ENCODE measurements around the gene AGAP3.
"Not testable (repeated sequence)": the region's sequence is repeated elsewhere in the genome, so short reads cannot be mapped to it uniquely, and the experiment has no call there.

AGAP3 gene

GRCh38 chr7:151085691-151086620, at the start of gene AGAP3:
TSS of gene AGAP3 (plus strand) at chr7:151086475. CDS start at chr7:151086742, 267 bp downstream.
- DNase-seq (ENCODE audit: low read depth in 2 of 2): peak in 1 of 2 donors; percentile 21

DNA sequence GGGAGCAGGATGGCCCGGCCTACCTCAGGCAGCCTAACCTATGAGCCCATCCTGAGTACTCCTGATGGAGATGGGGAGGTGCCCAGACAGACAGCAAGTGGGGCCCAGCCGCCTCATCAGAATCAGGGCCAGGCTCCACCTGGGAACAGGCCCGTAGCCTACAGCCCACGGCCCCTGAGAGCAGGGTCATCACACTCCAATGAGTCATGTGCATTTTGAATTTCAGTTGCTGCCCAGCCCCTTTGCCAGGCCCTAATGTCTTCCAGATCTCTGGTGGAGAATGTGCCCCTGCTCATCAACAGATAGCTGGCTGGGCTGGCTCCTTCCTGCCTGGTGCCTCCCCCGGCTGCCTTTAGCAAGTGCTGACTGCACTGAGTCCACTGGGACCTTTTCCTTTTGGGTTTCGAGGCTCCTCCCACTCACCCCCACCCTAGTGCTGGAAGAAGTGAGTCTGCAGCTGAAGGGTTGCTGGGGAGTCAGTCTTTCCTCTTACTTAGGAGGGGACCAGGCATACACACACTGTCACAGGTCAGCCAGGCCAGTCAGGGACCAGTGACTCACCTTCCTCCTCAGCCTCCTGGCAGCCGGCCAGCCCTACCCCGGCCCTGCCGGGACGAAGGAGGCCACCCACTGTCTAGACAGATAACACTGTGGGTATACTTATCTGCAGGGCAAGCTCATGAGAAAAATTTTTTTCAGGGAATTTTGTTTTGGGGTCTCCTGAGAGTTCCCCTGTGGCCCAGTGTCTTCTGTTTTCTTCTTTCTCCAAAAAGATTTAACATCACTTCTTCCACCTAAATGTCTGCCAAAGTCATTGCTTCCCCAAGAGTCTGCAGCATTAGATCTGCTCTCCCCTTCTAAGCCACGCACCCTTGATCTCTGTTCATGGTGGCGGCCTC, 47.1 kb upstream of the AGAP3 start:
- DNase-seq (ENCODE audit: low read depth in 2 of 2): peak in 1 of 2 donors; percentile 25

- no peak for DNase-seq (ENCODE audit: low read depth in 2 of 2)
Observed at GRCh38 chr7:151039850-151040548, 46.3 kb upstream of the AGAP3 start.

GRCh38 chr7:151040616-151041375, 45.5 kb upstream of the AGAP3 start:
- no peak for DNase-seq (ENCODE audit: low read depth in 2 of 2)

DNA sequence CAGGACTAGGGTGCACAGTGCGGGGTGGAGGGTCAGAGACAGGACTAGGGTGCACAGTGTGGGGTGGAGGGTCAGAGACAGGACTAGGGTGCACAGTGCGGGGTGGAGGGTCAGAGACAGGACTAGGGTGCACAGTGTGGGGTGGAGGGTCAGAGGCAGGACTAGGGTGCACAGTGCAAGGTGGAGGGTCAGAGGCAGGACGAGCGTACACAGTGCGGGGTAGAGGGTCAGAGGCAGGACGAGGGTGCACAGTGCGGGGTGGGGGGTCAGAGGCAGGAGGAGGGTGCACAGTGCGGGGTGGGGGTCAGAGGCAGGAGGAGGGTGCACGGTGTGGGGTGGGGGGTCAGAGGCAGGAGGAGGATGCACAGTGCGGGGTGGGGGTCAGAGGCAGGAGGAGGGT, 42.8 kb upstream of the AGAP3 start:
- not testable (repeated sequence) for DNase-seq (ENCODE audit: low read depth in 2 of 2)

- DNase-seq (ENCODE audit: low read depth in 2 of 2): no peak
Observed at GRCh38 chr7:151043959-151044358, 42.3 kb upstream of the AGAP3 start.

DNA sequence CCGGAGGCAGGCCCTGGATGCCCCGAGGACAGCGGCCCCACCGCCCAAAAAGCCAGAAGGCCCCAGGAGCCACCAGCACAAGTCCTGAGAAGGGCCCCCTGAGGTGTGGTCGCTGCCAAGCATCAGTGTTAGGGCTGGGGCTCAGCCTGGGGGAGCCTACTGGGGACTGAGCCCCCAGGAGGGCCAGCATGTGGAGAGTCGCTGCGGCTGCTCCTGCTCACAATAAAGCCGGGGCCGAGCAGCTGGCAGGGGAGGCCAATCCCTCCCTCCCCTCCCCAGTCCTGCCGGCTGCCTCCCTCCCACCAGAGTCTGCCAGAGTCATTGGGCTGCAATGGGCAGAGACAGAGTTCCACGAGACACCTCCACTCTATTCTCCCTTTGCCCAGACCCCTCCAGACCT, 41.0 kb upstream of the AGAP3 start:
- no peak for DNase-seq (ENCODE audit: low read depth in 2 of 2)

DNA sequence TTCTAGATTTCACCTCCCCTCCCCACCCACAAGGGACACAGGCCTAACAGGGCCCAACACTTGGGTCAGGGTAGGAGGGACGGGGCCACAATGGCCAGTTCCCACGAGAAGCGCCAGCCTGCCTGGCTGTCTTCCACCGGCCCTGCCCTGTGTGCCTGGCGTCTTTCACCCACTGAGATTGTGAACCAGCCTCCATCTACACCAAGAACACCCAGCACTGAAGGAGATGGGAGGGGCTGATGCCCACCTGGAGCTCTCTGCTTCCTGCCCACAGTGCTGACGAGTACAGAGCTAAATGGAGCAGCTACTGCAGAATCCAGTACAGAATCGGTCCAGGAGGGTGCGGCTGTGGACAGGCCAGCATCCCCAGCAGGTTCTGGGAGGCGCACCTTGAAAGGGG, 40.3 kb upstream of the AGAP3 start:
- DNase-seq (ENCODE audit: low read depth in 2 of 2): no peak

DNA sequence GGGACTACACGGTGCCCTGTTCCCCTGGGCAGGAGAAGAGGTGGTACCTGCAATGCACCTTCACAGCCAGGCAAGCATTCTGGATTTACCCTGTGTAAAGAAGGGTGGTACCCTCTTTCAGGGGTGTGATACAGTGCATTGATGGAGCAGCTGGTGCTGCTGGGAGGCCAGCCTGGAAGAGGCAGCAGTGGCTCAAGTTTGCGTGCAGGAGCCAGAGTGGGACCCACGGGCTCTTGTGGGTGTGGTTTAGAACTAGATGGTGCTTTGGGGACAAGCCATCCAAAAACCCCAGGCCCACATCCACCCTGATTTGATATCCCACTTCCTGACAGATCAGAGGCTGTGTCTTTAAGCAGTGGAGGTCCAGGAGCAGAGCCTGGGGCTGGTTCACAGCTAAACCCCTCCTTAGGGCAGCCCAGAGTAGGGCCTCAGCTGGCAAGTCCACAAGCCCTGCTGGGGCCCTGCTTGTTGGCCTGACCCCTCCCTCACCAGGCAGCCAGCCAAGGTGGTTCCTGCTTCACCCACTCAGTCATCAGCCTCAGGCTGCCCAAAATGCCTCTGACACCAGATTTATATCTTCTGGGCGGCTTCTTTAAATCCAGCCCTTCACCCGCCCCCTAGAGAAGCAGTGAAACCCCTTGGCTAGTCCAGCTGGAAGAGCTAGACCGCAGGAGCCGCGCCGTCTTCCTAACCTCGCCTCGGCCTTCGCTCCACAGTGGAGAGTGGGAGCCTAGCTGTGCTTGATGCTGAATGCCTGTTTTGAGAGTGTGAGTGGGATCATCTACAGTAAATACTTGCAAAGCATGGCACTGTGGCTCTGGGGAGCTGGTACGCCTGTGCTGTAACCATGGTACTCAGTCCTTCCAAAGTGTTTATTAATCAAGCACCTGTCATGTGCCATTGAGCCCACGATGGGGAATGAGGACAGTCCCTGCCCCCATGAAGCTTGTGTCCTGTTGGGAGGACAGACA, 39.4 kb upstream of the AGAP3 start:
- no peak for DNase-seq (ENCODE audit: low read depth in 2 of 2)

GRCh38 chr7:151047976-151048815, 38.1 kb upstream of the AGAP3 start, which contains the start of gene ASIC3:
TSS of gene ASIC3 (plus strand) at chr7:151048531. CDS start at chr7:151048886, 355 bp downstream.
- no peak for DNase-seq (ENCODE audit: low read depth in 2 of 2)

DNA sequence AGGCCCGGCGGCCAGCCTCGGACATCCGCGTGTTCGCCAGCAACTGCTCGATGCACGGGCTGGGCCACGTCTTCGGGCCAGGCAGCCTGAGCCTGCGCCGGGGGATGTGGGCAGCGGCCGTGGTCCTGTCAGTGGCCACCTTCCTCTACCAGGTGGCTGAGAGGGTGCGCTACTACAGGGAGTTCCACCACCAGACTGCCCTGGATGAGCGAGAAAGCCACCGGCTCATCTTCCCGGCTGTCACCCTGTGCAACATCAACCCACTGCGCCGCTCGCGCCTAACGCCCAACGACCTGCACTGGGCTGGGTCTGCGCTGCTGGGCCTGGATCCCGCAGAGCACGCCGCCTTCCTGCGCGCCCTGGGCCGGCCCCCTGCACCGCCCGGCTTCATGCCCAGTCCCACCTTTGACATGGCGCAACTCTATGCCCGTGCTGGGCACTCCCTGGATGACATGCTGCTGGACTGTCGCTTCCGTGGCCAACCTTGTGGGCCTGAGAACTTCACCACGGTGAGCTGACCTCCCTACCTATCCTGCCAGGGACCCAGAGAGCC, 37.3 kb upstream of the AGAP3 start:
- DNase-seq (ENCODE audit: low read depth in 2 of 2): no peak

DNA sequence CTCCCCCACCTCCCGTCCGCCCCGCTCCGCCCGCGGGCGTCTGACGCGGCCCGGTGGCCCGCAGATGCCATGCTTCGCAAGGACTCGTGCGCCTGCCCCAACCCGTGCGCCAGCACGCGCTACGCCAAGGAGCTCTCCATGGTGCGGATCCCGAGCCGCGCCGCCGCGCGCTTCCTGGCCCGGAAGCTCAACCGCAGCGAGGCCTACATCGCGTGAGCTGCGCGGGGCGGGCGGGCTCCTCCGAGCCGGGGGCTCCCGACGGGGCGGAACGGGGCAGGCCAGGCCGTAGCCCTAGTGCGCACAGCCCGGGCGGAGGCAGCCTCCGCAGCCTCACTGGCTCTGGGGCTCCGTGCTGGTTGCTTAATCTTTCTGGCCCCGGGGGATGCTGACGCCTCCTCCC, 35.2 kb upstream of the AGAP3 start:
- no peak for DNase-seq (ENCODE audit: low read depth in 2 of 2)

DNA sequence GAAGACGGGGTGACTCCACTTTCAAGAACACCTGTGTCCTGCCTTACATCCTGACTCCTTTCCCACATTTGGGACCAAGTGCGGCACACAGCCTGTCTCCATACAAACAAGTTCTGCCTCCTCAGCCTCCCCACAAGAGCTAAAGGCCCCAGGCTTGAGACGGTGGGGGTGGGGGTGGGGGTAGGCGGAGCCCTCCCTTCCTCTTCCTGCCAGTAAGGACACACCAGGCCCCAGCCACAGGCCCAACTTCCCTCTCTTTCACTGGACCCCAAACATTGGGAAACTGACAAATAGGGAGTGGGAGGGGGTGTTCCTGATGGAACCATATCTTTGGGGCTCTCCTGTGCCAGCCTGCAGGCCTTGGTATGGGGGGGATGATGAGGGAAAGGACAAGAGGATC, 33.2 kb upstream of the AGAP3 start:
- no peak for DNase-seq (ENCODE audit: low read depth in 2 of 2)

GRCh38 chr7:151053751-151054150, 32.5 kb upstream of the AGAP3 start:
- DNase-seq (ENCODE audit: low read depth in 2 of 2): no peak

- DNase-seq (ENCODE audit: low read depth in 2 of 2): no peak
Observed at GRCh38 chr7:151056283-151056665, 30.0 kb upstream of the AGAP3 start.

DNA sequence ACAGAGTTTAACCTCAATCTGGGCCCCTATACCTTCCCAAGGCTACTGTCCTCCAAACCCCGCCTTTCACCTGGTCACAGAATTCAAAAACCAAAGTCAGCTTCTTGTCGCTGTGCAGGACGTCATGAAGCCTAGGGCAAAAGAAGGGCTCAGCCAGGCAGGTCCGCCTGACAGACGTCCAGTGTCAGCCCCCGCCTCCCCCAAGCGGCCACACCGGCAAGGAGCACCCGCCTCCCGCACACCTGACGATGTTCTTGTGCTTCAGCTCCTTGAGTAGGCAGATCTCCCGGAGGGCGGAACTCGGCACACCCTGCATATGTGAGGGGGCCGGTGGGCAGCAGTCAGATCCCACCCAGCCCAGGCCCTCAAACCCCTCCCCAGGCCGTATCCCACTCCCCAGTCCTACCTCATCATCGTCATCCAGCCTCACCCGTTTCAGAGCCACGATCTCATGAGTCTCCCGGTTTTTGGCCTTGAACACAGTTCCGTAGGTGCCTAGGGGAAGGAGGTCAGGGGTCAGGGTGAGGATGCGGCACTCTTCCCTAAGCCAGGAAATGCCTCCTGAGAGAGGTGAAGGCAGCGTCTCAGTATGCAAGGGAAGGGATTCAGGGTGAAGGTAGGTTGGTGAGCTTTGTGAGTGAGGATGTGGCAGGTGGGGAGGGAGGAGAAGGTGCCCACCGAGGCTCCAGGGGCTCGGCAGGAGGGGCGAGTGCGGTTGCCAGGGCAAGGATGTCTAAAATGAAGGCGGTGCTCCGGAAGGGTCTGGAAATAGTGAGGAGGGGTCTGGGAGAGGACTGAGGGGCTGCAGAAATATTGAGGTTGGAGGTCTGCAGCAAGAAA, 29.4 kb upstream of the AGAP3 start:
- no peak for DNase-seq (ENCODE audit: low read depth in 2 of 2)

DNA sequence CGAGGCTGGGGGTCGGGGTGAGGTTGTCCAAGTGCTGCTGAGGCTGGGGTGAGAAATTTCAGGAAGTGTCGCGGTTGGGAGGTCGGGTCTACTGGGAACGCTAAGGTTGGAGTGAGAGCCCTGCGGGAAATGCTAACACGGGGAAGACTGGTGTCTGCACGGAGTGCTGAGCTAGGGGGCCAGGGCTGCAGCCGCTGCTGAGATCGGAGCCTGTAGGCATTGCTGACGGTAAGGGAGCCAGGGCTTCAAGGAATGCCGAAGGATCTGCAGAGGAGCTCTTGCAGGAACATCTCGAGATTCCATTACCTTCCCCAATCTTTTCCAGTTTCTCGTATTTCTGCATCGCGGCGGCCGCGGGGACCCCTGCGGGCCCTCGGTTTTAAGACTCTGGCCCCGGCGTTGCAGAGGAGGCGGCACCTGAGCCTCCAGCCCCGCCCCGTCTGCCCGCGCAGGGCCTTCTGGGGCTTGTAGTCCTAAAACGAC, 28.7 kb upstream of the AGAP3 start, which contains the start of gene CDK5:
TSS of gene CDK5 (minus strand) at position 392 of the 483 bp plus-strand sequence. CDS start at position 343, 49 bp downstream.
- DNase-seq (ENCODE audit: low read depth in 2 of 2): no peak
